LNCaP clone FGC (cell line): ENCODE data around the gene ACTN3.

Experiments
- DNase-seq: peaks from one replicate; pipeline ENCODE4 v3.0.0-alpha.2; 2011; ENCODE audit warnings: low read depth
- H3K4me3 ChIP-seq: 2 replicates; pipeline ENCODE4 v1.5.1; 2011; ENCODE audit warnings: mild to moderate bottlenecking, low read depth, low read length, control low read depth
- TF ChIP-seq, protein P1 (sequence below): IDR thresholded peaks from 2 replicates; pipeline ENCODE4 v1.5.1; 2012; ENCODE audit warnings: mild to moderate bottlenecking; ENCODE audit not compliant: control insufficient read depth, insufficient read depth; ENCODE audit errors: extremely low read depth

ACTN3 gene

GRCh38 chr11:66550887-66551286 is 4.2 kb downstream of the ACTN3 start:
- no peak for DNase-seq
- no peak overlapping the region for H3K4me3 ChIP-seq

DNA sequence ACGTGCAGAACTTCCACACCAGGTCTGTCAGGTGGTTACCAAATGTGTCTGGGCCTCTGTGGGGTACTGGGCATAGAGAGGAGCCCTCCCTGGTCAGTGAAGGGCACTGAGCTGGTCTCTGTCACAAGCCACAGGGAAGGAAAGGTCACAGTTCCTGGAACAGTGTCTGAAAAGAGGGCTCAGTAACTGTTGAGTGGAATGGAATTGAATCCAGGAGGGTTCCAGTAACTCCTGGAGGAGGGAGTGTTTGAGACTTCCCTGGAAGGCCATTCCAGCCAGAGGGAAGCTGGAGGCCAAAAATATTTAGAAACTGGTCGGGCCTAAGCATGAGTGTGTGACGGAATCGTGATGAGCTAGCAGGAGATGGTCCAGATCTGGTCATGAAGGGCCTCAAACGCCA is 7.9 kb downstream of the ACTN3 start:
- no peak overlapping the region for H3K4me3 ChIP-seq
- TF ChIP-seq, protein P1, sequence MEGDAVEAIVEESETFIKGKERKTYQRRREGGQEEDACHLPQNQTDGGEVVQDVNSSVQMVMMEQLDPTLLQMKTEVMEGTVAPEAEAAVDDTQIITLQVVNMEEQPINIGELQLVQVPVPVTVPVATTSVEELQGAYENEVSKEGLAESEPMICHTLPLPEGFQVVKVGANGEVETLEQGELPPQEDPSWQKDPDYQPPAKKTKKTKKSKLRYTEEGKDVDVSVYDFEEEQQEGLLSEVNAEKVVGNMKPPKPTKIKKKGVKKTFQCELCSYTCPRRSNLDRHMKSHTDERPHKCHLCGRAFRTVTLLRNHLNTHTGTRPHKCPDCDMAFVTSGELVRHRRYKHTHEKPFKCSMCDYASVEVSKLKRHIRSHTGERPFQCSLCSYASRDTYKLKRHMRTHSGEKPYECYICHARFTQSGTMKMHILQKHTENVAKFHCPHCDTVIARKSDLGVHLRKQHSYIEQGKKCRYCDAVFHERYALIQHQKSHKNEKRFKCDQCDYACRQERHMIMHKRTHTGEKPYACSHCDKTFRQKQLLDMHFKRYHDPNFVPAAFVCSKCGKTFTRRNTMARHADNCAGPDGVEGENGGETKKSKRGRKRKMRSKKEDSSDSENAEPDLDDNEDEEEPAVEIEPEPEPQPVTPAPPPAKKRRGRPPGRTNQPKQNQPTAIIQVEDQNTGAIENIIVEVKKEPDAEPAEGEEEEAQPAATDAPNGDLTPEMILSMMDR, result no peak
- no peak for DNase-seq

More at GRCh38 chr11:66550887-66551286, 4.2 kb downstream of the ACTN3 start:
- TF ChIP-seq, protein P1, result no peak

DNA sequence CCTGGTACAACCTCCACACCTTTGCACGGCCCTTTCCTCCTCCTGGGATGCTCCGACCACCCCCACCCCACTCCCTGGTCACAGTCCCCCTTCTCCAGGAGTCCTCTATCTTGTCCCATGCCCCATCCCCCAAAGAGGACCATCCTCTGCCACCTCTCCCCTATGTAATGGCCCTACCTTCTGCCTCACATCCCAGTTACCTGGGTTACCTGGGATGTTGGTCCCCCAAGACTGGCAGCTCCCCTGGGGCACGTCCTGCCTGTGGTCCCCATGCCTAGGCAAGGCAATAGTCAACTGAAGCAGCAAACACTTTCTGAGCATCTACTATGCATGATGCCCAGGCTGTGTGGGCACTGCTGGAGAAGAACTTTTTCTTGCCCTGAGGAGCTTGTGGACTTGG is 8.7 kb downstream of the ACTN3 start:
- no peak overlapping the region for H3K4me3 ChIP-seq
- DNase-seq, result no peak
- TF ChIP-seq, protein P1, result no peak

GRCh38 chr11:66556086-66556485 is 9.4 kb downstream of the ACTN3 start:
- TF ChIP-seq, protein P1, result no peak
- no peak for DNase-seq
- H3K4me3 ChIP-seq, result no peak overlapping the region

DNA sequence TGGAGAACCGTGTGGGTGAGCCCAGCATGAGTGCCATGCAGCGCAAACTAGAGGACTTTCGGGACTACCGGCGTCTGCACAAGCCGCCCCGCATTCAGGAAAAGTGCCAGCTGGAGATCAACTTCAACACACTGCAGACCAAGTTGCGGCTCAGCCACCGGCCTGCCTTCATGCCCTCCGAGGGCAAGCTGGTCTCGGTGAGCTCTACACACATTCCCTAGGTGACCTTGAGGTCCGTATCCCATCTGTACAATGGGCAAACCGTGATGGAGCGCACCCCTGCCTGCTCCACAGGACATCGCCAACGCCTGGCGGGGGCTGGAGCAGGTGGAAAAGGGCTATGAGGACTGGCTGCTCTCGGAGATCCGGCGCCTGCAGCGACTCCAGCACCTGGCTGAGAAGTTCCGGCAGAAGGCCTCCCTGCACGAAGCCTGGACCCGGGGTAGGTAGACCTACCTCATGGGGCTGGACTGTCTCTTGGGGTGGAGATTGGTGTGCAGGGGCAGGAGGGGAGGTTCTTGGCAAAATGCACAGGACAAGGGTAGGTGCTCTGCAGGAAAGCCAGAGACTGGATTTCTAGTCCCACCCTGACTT is 11.1 kb downstream of the ACTN3 start:
- DNase-seq, result no peak
- TF ChIP-seq, protein P1, result no peak
- H3K4me3 ChIP-seq, result no peak overlapping the region

GRCh38 chr11:66559142-66559865 is 12.6 kb downstream of the ACTN3 start:
- H3K4me3 ChIP-seq, result no peak overlapping the region
- TF ChIP-seq, protein P1, result no peak
- DNase-seq, result no peak
